Type B pancreatic cell (in vitro differentiated cells): ENCODE measurements around the gene IP6K1. TPM values are rescaled to one million over a fixed set of nuclear protein-coding genes. Genes with fewer than 3 reads are reported as not detected.

Source experiments
- DNase-seq: peaks from one replicate; pipeline ENCODE4 v3.0.0; 2021; ENCODE audit warnings: mixed read lengths; ENCODE audit not compliant: unreplicated experiment; ENCODE audit errors: extremely low spot score
- H3K27ac Mint-ChIP-seq: 2 replicates; pipeline ENCODE4 v1.8.0; 2021; ENCODE audit warnings: mild to moderate bottlenecking, mixed read lengths
- H3K27me3 Mint-ChIP-seq: 2 replicates; pipeline ENCODE4 v1.8.0; 2021; ENCODE audit warnings: mixed read lengths
- H3K36me3 Mint-ChIP-seq: 2 replicates; pipeline ENCODE4 v1.8.0; 2021; ENCODE audit warnings: mixed read lengths
- H3K4me1 Mint-ChIP-seq: one replicate; pipeline ENCODE4 v1.8.0; 2021; ENCODE audit warnings: mixed read lengths; ENCODE audit not compliant: unreplicated experiment
- H3K4me3 Mint-ChIP-seq: 2 replicates; pipeline ENCODE4 v1.8.0; 2021; ENCODE audit warnings: mild to moderate bottlenecking, mixed read lengths
- H3K9me3 Mint-ChIP-seq: 2 replicates; pipeline ENCODE4 v1.8.0; 2021; ENCODE audit warnings: mixed read lengths
- microRNA-seq: library from miRNA; unstranded; fragments of <30 nt; microRNA quantifications from one replicate; pipeline ENCODE4, GENCODE V29; 2020
- total RNA-seq: library from RNA; stranded (reverse); gene quantifications from 2 replicates; pipeline ENCODE4 v1.2.1, GENCODE V29; 2021; ENCODE audit warnings: low replicate concordance
- TF ChIP-seq, protein P1 (sequence below): fragments of 200-600 bp; sonication (generic); conservative IDR thresholded peaks from 2 replicates; pipeline ENCODE4 v1.5.0; 2021; ENCODE audit warnings: antibody characterized with exemption, mild to moderate bottlenecking

Gene IP6K1
- total RNA-seq, 1 donor from 2014 or later, result 42.5 TPM

DNA sequence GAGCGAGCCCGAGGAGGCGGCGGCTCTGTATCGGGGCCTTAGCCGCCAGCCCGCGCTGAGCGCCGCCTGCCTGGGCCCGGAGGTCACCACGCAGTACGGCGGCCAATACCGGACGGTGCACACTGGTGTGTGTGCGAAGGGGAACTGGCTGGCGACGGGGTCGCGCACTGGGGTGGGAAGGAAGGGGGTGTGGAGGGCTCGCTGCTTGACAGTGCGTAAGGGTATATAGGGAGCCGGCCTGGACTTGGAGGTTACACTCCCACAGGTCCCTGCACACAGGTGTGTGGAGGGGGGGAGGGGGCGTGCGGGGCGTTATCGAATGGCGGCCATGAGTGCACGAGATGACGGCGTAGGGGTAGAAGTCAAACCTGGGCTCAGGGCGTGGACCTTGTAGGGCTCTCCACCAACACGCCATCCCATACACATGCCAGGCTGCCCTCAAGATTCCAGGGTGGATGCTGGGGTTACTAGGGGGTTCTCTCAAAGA, 111.8 kb downstream of the IP6K1 start:
- Mint-ChIP-seq H3K4me3 (peak overlapping the region; percentile 95), H3K27ac (peak overlapping the region; percentile 98), H3K36me3 (no peaks in the 10 kb centered on the region), H3K9me3 (no peaks in the 10 kb centered on the region), H3K4me1 (peaks cover 14% of the 10 kb centered on the region), H3K27me3 (no peaks in the 10 kb centered on the region)
- TF ChIP-seq, protein P1, sequence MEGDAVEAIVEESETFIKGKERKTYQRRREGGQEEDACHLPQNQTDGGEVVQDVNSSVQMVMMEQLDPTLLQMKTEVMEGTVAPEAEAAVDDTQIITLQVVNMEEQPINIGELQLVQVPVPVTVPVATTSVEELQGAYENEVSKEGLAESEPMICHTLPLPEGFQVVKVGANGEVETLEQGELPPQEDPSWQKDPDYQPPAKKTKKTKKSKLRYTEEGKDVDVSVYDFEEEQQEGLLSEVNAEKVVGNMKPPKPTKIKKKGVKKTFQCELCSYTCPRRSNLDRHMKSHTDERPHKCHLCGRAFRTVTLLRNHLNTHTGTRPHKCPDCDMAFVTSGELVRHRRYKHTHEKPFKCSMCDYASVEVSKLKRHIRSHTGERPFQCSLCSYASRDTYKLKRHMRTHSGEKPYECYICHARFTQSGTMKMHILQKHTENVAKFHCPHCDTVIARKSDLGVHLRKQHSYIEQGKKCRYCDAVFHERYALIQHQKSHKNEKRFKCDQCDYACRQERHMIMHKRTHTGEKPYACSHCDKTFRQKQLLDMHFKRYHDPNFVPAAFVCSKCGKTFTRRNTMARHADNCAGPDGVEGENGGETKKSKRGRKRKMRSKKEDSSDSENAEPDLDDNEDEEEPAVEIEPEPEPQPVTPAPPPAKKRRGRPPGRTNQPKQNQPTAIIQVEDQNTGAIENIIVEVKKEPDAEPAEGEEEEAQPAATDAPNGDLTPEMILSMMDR, result no peak
- no peak for DNase-seq

Small RNA genes lying within 50 kb of the gene (microRNA-seq; reads per million reads assigned to microRNA genes)
- not detected for gene MIR5193

Other genes starting within 250 kb of the IP6K1 start
- 3.9 and 4.0 TPM in 2 replicates for gene BSN, start 232.1 kb downstream of the IP6K1 start, total RNA-seq
- gene APEH, start 112.2 kb downstream of the IP6K1 start, total RNA-seq, result 141 and 145 TPM in 2 replicates
- gene MST1, start 97.1 kb downstream of the IP6K1 start, total RNA-seq, result 25.7 and 50.7 TPM in 2 replicates
- 47.2 and 49.9 TPM in 2 replicates for gene RNF123, start 97.0 kb downstream of the IP6K1 start, total RNA-seq
- 0.36 TPM in 1 of 2 replicates, not detected in the other for gene AMIGO3, start 66.9 kb downstream of the IP6K1 start, total RNA-seq
- 41.9 and 50.4 TPM in 2 replicates for gene GMPPB, start 62.6 kb downstream of the IP6K1 start, total RNA-seq
- gene CDHR4, start 13.3 kb upstream of the IP6K1 start, total RNA-seq, result 0.29 TPM in 1 of 2 replicates, not detected in the other
- gene INKA1, start 16.7 kb upstream of the IP6K1 start, total RNA-seq, result 0.45 and 6.7 TPM in 2 replicates
- gene UBA7, start 27.4 kb upstream of the IP6K1 start, total RNA-seq, result 4.6 and 8.2 TPM in 2 replicates
- gene TRAIP, start 70.0 kb upstream of the IP6K1 start, total RNA-seq, result 7.5 and 23.0 TPM in 2 replicates
- 1.6 and 10.6 TPM in 2 replicates for gene CAMKV, start 83.4 kb upstream of the IP6K1 start, total RNA-seq
- 3.0 and 5.3 TPM in 2 replicates for gene MST1R, start 117.3 kb upstream of the IP6K1 start, total RNA-seq
- 8.8 and 9.2 TPM in 2 replicates for gene MON1A, start 143.3 kb upstream of the IP6K1 start, total RNA-seq
- 96.0 and 109 TPM in 2 replicates for gene RBM6, start 153.6 kb upstream of the IP6K1 start, total RNA-seq